Effector CD8-positive, alpha-beta T cell (primary cell): Measurements from ENCODE around the gene CD48.

Experiments
- DNase-seq: peaks from one replicate; lab custom pipeline; 2025; lab: John Stamatoyannopoulos, UW

Gene CD48

DNA sequence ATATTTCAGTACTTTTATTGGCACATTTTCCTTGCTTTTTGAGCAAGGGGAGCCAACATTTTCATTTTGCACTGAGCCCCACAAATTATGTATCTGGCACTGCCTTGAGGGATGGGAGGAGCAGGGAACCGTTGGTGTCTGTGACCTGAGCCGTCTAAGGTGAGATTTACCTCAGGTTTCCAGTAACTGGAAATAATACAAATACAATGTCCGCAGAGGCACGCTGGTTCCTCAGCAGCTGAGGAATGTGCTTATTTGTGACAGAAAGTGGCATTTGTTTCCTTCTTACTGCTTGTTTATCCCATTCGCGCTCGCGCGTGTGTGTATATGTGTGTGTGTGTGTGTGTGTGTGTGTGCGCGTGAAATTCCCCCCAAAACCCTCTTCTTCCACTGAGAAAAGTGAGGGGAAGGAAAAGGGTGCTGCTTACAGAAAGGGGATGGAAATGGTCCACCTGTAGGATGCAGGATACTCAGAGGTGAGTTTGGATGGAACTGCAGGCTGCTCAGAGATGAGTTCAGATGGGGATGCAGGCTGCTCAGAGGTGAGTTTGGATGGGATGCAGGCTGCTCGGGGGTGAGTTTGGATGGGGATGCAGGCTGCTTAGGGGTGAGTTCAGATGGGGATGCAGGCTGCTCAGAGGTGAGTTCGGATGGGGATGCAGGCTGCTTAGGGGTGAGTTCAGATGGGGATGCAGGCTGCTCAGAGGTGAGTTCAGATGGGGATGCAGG, 34.6 kb downstream of the CD48 start:
- DNase-seq = no peak

DNA sequence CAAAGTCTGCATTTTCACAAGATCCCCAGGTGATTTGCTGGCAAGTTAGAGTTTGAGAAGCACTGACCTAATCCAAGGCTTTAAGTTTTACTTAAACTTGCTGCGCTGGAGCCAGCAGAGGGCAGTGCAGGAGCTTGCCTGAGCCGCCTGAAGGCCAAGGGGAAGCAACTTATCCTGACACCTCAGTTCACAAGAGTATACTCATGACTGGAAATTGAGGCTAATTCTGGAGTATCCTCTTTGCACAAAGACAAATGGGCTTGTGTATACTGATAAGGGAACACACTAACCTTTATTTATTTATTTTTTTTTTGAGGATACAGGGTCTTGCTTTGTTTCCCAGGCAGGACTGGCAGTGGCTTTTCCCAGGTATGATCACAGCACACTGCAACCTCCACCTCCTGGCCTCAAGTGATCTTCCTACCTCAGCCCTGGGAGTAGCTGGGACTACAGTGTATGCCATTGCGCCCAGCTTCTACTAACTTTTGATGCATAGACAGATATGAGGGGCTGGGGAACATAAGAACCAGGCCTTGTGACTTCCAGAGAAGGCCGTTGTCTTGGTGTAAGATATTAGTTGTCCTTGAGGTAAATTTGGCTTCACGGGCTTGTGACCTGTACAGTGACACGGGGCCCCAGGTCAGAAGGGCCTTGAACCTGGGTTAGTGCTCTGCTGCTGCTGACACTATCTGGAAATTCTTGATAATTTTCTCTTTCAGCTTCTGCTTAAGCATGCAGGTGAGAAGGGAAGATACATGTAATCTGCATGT, 35.8 kb downstream of the CD48 start:
- DNase-seq = peak; percentile 35

GRCh38 chr1:160674415-160674814, 37.2 kb downstream of the CD48 start:
- no peak for DNase-seq

GRCh38 chr1:160672789-160673695, 38.6 kb downstream of the CD48 start:
- DNase-seq = no peak

- DNase-seq = no peak
Observed at GRCh38 chr1:160671603-160672517, 39.8 kb downstream of the CD48 start.

- DNase-seq = no peak
Observed at GRCh38 chr1:160670701-160671100, 40.9 kb downstream of the CD48 start.

DNA sequence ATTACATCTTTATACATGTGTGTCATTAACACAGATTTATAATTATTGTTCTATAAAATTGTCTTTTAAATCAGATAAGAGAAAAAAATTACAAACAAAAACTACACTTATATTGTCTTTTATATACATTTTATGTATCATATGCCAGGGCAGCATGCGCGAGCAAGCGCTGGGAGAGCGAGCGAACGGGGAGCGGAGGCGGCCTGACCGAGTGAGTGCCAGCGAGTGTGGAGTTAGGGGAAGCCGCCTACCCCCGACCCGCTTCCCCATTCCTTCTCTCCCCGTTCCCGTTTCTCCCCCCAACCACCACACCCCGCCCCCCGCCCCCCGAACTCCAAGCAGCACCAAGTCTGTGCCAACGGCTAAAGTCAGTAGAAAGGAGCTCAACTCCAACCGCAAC, 41.8 kb downstream of the CD48 start:
- DNase-seq = no peak

GRCh38 chr1:160669276-160669675, 42.3 kb downstream of the CD48 start:
- DNase-seq = no peak

DNA sequence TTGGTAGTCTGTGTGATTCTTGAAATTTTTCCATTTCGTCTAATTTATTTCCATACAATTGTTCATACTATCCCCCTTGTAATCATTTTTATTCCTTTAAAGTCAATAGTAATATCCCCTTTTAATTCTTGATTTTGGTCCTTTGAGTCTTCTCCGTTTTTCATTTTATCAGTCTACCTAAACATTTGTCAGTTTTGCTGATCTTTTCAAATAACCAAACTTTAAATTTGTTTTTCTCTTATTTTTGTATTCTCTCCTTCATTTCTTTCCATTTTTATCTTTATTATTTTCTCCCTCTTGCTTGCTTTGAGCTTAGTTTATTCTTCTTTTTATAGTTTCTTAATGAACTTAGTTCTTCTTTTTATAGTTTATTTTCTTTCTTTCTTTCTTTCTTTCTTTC, 43.7 kb downstream of the CD48 start:
- no peak for DNase-seq

GRCh38 chr1:160666079-160666442, 45.6 kb downstream of the CD48 start:
- no peak for DNase-seq

- no peak for DNase-seq
Observed at GRCh38 chr1:160665330-160666078, 46.1 kb downstream of the CD48 start.

DNA sequence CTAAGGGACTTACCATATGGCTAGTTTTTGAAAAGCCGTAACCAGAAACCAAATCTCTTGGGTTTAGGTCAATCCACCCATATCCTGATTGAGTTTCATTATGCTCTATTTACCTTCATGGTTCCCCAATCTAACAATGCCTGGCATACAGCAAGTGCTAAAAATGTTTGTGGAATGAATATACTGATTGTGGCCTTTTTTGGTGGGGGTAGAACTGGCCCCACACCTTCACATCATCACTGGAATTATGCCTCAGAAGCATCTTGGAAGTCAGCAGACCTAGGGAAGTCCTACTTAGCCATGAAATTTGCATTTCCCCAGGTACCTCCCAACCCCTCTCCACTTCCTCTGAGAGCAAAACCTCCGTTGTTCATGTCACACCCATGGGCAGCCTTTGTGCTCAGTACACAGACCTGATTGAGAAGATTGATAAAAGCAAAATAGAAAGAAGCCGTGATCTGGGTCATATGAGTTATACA, 47.0 kb downstream of the CD48 start:
- no peak for DNase-seq

- no peak for DNase-seq
Observed at GRCh38 chr1:160662910-160663309, 48.7 kb downstream of the CD48 start.

- DNase-seq = no peak
Observed at GRCh38 chr1:160659566-160659965, 52.1 kb downstream of the CD48 start.

DNA sequence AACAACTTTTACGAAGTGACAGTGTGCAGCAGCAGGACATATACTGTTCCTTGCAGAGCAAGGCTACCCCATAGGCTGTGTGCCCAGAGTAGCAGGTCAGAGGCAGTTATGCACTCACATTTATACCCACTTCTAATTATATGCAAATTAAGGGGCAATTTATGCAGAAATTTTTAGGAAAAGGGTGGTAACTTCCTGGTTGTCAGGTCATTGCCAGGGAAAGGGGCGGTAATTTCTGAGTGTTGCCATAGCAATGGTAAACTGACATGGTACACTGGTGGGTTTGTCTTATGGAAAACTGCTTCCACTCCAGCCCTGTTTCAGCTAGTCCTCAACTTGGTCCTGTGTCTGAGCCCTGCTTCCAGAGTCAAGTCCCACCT, 52.8 kb downstream of the CD48 start:
- no peak for DNase-seq

- DNase-seq = no peak
Observed at GRCh38 chr1:160658162-160658813, 53.3 kb downstream of the CD48 start.

- no peak for DNase-seq
Observed at GRCh38 chr1:160657250-160657781, 54.3 kb downstream of the CD48 start.

GRCh38 chr1:160656737-160657136, 54.9 kb downstream of the CD48 start:
- DNase-seq = no peak

GRCh38 chr1:160653620-160654016, 58.0 kb downstream of the CD48 start:
- DNase-seq = no peak
